HUDEP-2 (cell line): Measurements from ENCODE around the gene KCTD20.
"Not testable (repeated sequence)": the region's sequence is repeated elsewhere in the genome, so short reads cannot be mapped to it uniquely, and the experiment has no call there.

Experiments used
- DNase-seq, 76 experiments: peaks; one replicate each; lab custom pipeline; 2025; ENCODE audit not compliant: unreplicated experiment in 76 of 76; lab: John Stamatoyannopoulos, UW

KCTD20 gene

DNA sequence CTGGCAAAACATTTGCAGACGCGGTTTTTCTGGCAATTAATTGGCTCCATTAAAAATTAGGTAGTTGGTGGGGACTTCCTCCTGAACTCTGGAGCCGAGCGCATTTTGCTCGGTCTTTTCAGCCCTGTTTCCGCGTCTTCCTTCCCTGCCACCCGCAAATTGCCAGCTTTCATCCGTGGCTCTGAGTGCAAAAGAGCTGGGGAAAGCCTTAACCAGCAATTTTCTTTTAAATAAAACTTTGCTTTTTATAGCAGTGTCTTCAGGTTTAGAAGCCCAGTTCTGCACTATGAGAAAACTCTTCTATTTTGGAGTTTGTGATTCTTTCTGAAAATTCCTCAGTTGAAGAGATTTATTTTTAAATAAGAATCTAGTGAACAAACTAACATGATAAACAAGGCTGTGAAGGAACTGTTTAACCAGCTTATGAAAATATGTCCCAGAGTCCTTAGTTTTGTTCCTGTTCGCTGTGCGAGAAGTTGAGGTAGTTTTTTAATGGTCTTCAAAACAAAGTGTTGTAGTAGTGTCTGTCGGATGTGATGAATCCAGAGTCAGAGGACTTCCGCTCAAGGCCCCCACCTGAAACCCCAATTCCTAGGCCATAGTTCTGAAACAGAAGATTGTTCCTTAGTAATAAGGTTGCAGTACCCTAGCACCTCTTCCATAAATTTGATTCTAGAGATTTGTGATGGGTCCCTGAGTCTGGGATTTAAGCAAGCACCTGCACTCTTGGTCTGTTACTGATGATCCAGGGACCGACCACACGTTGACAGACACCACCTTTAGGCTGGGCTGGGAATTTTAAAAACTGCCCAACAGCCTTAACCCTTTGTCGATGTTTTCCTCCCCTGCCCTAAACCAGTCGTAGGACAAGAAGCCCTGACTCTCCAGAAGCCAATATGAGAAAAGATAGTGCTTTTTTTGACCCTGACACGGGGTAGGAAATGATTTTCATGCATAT, 950 bp downstream of the KCTD20 start:
- peak in 18 of 76 experiments; percentile 5 to 58 (median 24) for DNase-seq

DNA sequence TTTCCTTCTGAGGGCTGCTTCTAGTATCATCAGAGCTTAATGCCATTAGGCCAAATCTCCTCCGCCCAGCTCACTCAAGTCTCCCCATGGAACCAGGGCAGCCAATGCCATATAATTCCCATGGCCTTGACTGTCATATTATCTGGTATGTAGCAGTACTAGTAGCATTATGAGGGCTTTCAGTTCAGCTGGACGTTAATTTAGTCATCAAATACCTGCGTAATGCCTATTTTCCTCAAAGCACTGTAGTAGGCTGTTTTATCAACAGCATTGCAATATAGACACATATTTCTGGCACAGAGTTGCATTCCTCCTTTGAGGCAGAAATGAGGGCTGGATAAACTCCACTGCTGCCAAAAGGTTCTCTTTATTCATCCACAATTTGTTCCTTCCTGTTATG, 1.7 kb downstream of the KCTD20 start:
- no peak for DNase-seq

DNA sequence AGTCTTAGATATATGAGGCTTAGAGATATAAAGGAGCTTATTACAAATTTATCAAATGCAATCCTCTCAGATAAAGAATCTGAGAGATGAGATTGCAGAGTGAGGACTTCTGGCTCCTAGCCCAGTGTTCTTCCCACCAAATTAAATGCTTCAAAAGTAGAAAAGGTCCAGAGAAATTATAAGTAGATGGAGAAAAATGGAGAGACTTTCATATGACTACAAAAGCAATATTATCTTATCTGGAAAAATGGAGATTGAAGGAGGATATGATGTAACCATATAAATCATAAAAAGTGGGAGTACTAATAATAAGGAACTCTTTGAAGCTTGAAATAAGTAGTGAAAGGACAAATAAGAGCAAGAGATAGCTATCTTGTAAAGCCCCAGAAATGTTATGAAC, 2.8 kb downstream of the KCTD20 start:
- no peak for DNase-seq

DNA sequence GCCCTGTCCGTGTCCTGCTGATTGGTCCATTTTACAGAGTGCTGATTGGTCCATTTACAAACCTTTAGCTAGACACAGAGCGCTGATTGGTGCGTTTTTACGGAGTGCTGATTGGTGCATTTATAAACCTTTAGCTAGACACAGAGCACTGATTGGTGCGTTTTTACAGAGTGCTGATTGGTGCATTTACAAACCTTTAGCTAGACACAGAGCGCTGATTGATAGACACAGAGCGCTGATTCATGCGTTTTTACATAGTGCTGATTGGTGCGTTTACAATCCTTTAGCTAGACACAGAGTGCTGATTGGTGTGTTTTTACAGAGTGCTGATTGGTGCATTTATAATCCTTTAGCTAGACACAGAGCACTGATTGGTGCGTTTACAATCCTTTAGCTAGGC, 6.4 kb downstream of the KCTD20 start:
- DNase-seq: not testable (repeated sequence)

DNA sequence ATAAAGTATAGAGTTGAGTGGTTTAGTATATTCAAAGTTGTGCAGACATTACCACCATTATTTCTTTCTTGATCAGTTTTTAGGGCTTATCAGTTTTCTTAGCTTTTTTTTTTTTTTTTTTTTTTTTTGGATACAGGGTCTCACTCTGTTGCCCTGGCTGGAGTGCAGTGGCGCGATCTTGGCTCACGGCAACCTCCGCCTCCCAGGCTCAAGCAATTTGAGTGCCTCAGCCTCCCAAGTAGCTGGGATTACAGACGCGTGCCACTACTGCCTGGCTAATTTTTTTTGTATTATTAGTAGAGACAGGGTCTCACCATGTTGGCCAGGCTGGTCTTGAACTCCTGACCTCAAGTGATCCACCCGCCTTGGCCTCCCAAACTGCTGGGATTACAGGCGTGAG, 10.1 kb downstream of the KCTD20 start:
- DNase-seq: not testable (repeated sequence)

DNA sequence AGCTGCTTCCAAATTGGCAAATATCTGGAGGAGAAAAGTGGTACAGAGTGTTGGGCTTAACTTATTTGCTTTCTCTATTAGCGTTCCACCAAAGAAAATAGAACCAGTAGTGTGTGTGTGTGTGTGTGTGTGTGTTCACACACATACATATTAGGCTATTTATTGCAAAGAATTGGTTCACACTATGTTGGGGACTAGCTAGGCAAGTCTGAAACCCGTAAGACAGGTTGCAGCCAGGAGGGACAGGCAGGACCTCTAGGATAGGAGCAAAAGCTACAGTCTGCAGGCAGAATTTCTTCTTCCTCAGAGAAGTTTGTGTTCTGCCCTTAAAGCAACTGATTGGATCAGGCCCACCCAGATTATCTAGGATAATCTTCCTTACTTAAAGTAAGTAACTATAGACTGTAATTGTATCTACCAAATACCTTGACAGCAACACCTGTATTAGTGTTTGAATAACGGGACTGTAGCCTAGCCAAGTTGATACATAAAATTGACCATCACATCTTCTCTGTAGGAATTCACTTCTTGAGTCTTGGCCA, 12.8 kb downstream of the KCTD20 start:
- DNase-seq: no peak

DNA sequence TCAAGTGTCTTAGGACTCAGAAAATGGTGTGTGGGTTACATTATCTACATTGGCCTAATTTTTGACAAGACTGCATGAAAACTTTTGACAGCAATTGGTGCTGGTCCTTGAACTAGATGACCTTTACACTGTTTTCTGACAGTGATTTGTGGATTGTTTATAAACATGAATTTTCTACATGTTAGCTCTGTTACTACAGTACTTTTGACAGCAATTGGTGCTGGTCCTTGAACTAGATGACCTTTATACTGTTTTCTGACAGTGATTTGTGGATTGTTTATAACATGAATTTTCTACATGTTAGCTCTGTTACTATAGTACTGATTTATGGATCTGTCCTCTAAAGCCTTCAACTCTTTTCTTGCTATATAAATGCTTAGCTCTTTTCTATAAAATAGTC, 16.7 kb downstream of the KCTD20 start:
- no peak for DNase-seq

DNA sequence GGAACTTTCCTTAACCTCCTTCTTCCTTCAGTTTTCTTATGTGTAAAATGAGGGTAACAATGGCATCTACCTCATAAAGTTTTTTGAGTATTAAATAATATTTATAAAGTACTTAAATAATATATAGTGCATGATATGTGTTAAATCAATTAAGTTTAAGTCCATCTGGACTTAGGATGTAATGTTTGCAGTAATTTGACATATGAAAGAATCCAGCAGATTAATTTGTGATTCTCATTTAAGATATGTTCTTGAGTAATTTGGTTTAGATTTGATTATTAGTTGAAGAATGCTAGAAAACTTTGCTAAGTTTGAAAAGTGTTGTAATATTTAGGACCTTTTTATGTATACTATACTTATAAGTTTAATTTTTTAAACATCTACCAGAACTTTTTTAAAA, 18.1 kb downstream of the KCTD20 start:
- no peak for DNase-seq

DNA sequence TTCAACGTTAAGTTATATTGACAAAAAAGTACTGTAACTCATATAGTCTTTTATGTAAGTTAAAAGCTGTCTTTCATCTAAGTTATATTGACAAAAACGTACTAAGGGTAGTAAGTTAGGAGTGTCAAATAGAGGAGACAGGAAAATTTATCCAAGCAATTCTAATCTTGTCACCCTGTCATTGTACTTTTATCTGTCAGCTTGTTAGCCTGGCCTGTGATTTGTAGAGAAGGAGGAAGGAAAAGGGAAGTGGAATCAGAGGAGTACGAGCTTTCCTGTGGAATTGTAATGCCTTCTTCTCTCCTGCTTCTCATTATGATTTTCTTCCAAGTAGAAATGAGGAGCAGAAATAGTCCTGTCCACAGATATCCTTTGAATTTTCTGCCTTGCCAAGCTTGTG, 18.8 kb downstream of the KCTD20 start:
- DNase-seq: no peak

DNA sequence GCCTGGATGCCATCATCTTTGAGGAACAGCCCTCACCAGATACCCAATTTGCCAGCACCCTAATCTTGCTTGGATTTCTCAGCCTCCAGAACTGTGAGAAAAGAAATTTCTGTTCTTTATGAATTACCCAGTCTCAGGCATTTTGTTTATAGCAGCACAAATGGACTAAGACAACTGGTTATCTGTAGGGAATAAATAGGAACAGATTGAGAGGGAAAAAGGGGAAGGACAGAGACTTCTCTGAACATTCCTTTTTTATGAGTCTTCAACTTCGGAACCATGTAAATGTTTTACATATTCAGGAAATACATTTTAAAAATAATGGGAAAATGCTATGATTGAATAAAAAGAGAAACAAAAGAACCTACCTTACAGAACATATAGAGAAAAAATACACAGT, 20.9 kb downstream of the KCTD20 start:
- no peak for DNase-seq

DNA sequence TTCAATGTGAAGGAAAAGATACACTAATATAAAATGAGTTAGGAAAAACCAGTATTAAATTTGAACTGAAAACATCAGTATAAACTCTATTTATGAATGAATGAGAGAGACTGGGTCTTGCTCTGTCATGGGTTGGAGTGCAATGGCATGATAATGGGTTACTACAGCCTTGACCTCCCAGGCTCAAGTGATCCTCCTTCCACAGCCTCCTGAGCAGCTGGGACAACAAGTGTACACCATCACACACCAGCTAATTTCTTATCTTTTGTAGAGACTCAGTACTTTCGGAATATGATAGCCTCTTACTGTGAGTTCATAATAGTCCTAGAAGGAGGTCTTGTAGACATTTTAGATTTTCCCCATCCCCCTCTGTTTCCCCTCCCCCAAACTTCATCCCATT, 21.4 kb downstream of the KCTD20 start:
- no peak for DNase-seq

DNA sequence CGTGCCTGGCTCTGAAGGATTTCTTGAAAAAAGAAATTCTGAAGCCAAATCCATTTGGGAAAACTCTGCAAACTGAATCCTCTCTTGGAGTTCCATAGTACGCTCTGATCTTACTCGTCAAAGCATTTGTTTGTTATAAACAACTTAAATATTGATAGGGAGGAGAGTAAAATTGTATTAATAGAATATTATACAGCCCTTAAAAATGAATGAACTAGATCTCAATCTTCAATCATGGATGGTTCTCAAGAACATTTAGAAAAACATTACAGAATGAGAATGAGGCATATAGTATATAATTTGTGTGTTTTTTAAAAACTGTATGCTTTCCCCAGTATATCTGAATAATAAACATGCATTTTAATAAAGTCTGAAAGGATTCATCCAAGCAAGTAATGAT, 24.8 kb downstream of the KCTD20 start:
- DNase-seq: no peak

DNA sequence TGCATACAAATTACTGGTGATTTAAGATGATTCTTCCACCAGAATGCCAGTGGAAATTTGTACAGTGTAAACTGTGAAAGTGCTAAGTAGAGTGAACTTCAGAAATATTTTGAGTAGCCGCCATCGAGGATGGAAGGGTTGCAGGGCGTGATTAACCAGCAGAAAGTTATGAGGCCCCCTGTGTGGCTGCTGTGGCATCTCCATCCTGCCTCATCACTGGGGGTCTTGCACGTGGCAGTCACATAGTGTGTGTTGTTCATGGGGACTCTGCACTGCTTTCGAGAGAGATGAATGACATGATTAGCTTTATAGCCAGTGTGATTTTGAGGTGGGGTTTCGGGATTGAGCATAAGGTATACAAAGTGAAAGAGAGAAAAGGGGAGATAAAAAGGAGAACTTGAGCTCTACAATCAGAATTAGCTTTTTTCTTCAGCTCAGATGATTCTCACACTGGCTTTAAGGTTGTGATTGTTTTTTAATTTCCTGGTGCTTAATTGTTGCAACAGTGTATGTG, 26.4 kb downstream of the KCTD20 start:
- no peak for DNase-seq

DNA sequence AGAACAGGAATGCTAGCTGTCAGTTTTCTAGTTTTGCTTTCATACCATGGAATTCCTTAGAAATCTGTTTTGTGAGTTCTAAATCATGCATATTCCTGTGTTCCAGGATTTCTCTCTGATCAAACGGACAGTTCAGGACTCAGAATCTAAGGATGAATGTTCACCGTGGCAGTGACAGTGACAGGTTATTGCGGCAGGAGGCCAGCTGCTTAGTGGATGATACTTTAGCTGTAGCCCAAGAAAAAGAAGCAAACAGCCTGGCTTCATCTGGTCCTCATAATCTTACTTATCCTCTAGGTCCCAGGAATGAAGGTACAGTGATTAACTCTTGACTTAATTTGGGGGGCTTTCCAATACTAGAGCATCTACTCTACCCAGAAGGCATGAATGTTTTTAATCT, 27.1 kb downstream of the KCTD20 start:
- DNase-seq: no peak

DNA sequence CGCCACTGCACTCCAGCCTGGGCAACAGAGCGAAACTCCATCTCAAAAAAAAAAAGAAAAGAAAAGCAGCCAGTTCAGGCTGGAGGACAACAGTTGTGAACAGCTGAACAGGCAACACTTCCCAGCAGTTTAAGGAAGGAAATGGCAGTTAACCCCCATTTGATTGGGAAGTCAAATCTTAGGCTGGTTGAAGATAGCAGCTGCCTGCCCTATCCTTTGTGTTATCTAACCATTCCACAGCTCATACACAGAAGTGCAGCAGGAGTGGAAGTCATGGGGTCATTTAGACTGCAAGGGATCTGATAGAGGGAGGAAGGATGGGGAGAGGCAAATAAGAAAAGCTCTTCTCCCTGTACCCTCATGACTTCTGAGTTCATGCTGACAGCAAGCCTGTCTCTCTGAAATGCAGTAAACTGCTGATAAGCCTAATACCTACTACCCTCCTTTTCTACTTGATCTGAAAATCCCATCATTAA, 35.3 kb downstream of the KCTD20 start:
- peak in 29 of 76 experiments; percentile 5 to 73 (median 33) for DNase-seq

DNA sequence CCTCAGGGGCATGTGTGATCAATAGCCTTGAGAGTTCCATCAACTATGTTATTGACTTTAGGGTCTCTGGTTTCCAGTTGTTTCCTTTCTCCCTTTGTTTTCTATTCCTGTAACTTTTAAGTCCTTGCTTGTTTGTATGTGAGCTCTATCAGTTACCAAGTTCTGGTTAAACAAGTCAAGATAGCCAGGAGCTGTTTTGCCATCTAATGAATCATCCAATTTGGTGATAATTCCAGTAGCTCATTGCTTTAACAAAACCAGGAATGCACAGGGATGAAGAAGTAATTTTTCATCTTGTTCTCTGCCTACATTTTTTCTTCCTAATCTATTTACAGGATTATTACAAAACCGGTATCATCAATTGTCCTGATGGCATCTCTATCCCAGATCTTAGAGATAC, 36.5 kb downstream of the KCTD20 start:
- no peak for DNase-seq

DNA sequence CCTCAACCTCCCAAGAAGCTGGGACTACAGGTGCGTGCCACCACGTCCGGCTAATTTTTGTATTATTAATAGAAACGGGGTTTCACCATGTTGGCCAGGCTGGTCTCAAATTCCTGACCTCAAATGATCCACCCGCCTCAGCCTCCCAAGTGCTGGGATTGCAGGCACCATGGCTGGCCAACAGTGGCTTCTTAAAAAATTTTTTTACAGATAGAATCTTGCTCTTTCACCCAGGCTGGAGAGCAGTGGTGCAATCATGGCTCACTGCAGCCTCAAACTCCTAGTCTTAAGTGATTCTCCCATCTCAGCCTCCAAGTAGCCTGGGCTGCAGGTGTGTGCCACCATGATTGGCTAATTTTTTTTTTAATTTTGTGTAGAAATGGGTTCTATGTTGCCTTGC, 40.5 kb downstream of the KCTD20 start:
- DNase-seq: not testable (repeated sequence)

DNA sequence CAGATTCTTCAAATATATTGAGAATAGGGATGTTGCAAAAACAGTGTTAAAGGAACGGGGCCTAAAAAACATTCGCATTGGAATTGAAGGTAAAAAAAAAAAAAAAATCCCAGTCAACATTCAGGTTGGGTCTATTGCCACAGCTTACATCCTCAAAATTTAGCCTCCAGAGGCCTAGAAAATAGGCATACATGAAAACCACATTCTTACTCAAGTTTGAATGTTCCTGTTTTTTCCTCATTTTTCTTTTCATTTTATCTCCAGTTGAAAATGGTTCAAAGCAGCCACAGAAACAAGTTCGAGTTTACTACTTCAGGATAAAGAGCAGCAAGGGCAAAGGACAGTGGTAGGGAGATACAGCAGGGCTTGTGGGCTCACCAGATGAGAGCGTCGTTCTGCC, 41.9 kb downstream of the KCTD20 start:
- DNase-seq: no peak

DNA sequence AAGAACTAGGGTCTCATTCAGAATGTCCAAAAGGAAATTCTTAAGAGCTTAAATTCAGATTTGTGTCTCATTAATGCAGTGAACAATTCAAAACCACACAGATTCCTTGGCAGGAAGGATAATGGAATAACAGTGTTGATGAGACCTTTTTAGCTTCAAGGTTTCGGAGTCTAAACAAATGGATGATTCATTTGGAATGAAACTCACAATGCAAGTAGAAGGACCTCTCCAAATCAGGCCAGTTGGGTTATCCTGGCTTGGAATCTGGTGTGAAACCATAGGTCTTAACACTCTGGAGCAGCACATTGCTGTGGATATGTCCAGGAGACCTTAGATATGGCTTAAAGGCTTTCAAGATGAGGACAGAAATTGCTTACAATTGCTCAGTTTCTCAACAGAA, 44.9 kb downstream of the KCTD20 start:
- DNase-seq: no peak

DNA sequence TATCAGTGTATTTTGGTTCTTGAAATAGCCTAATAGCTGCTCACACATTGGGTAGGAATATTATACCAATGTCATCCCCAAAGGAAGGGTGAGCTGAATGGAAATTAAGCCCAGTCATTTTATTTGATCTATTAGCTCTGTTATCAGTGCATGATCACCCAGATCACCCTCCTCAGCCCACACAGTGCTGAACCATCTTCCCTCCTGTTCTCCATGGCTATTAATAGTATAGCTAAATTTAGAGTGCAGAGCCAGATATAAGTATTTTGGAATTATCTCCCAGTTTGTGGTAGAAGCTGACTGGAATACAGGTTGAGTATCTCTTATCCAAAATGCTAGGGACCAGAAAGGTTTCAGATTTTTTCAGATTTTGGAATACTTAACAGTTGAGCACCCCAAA, 45.4 kb downstream of the KCTD20 start:
- DNase-seq: peak in 1 of 76 experiments; percentile 32

DNA sequence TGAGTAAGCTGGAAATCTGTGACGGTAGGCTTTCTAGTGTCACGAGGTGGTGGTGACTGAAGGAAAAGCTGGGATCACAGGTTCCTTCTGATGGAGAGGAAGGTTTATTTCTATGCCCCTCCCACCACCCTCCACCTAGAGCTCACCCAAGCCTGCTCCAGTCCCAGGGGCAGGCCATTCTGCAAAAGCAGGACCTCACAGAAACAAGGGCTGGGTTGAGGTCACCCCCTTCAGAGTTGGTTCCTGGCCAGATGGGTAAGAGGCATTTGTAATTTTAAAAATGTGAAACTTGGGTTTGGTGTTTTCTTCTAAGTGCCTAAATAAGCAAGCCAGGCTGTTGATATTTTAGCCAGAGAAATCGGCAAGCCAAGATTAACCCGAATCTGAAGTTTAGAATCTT, 46.6 kb downstream of the KCTD20 start:
- DNase-seq: no peak

DNA sequence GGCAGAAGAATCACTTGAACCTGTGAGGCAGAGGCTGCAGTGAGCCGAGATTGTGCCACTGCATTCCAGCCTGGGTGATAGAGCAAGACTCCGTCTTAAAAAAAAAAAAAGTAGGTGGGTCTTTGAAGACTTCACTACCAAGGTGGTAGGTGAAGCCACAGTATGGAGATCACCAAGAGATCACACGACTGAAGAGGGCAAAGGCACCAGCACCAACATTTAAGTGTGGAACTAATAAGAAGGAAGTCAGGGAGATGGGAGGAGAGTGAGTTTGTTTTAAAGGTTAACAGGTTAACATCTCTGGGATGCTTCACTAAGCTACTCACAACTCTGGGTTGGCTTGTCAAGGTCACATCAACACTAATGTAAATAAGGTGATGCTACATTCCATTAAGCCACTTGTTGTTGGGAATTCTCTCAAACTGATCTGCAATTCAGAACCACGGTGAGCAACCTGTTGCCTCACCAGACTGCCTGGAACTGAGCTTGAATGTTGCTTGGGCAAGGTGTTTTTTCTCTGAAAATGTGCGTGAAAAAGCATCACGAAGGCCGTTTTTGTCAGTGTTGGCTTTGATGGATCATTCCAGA, 48.7 kb downstream of the KCTD20 start:
- no peak for DNase-seq
